LNCAP (cell line): Measurements from ENCODE around the gene PLEKHG4B.

Source experiments
- TF ChIP-seq, protein P1 (sequence below): fragments of 450-650 bp; IDR thresholded peaks from 2 replicates; pipeline ENCODE4 v1.5.1; 2017; ENCODE audit warnings: mild to moderate bottlenecking

Gene PLEKHG4B

DNA sequence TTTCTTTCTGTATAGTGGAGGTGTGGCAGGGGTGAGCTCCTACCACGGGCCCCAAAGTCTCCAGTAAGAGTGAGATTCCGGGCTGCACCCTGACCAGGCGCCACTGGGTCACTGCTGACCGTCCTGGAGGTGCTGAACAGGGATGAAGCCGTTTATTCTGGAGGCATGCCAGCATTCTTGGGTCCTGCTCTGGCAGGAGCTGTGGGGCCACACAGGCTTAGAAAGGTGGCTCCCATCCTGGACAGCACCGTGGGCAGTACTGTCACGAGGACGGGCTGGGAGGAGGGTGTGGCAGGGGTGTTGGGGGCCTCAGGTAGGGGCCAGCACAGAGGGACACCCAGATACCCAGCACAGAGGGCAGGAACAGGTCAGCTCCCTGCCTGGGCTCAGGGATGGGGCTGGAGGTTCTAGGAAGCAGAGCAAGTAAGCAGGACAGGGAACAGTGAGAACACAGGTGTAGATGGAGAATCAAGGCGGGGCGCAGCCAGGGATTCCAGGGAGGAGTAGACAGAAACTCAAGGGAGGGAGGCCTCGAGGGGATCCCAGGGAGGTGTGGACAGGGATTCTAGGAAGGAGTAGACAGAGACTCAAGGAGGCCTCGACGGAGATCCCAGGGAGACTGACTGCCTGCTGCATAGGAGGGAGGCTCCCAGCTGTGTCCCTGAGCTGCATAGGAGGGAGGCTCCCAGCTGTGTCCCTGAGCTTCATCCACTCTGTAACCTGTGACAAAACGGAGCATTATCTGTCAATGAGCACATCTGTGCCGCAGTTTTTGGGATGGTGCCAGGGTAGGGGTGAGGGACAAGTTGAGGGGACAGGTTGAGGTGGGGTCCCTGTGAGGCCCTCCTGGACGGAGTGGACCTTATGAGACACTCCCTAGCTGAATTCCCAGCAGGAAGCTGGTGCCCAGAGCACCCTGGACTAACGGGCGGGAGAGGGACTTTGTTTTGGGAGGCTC lies 1.1 kb upstream of the PLEKHG4B start:
- TF ChIP-seq, protein P1, sequence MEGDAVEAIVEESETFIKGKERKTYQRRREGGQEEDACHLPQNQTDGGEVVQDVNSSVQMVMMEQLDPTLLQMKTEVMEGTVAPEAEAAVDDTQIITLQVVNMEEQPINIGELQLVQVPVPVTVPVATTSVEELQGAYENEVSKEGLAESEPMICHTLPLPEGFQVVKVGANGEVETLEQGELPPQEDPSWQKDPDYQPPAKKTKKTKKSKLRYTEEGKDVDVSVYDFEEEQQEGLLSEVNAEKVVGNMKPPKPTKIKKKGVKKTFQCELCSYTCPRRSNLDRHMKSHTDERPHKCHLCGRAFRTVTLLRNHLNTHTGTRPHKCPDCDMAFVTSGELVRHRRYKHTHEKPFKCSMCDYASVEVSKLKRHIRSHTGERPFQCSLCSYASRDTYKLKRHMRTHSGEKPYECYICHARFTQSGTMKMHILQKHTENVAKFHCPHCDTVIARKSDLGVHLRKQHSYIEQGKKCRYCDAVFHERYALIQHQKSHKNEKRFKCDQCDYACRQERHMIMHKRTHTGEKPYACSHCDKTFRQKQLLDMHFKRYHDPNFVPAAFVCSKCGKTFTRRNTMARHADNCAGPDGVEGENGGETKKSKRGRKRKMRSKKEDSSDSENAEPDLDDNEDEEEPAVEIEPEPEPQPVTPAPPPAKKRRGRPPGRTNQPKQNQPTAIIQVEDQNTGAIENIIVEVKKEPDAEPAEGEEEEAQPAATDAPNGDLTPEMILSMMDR: no peak

DNA sequence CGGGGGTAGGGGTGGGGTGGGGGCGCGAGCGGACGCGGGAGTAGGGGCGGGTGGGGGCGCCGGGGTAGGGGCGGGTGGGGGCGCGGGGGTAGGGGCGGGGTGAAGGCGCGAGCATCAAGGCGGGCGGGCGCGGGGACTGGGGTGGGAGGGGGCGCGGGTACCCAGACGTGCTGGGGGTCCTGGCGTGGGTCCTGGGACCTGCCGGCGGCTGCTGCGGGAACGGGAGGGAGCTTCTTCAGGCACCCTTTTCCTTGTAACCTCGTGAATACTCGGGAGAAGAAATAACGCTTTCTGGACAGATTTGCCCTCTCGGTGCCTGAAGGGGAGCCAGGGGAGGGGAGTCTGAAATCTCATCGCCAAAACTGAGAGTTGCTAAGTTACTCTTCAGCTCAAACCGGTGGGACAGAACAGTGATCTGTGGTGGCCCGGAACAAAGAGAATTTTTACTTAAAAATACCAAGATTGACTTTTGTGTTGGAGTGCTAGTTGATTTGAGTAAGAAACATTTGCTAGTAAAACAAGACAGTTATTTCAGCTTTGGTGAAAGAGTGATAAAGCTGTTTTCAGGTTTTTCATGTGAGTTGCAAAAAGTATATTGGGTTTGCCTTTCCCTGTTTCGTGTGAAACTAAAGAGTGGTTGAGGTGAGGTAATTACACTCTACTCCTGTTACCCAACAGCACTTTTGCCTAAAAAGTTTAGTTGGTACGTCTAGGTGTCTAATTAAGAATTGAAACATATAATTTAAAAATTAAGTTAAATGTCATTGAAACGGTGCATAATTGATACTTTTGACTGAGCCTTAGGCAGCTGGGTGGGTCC lies 643 bp downstream of the PLEKHG4B start:
- TF ChIP-seq, protein P1: no peak

DNA sequence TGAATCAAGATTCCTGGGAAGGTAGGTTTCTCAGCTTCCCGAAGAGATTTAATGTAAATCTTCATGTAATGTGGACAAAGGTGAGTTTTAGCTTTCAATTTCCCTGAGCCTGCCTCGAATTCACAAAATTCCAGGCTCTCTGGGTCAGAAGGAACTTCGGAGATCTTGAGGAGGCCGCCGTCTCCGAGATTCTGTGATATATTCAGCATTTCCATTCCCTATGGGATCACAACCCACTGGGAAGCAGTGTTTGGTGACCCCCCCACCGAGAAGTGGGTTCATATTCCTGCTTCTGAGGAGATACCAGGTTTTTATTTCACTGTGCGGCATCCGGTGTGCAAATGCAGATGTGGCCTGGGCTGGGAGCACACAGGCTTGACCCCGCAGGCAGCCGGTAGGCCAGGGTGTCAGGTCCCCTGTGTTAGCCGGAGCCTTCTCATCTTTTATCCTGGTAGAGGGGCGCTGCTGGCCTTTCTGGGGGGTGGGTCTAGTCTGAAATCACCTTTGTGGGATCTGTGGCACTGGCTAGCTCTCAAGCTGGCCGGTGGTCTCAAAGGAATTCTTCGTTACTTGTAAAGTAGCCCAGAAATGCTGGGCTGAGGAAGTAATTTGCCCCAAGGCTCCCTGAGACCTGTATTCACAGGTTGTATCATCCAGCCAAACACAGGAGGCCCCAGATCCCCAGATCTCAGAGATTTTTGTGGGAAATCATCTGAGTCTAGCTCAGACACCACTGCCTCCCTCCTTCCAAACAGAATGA lies 1.4 kb downstream of the PLEKHG4B start:
- TF ChIP-seq, protein P1: no peak

DNA sequence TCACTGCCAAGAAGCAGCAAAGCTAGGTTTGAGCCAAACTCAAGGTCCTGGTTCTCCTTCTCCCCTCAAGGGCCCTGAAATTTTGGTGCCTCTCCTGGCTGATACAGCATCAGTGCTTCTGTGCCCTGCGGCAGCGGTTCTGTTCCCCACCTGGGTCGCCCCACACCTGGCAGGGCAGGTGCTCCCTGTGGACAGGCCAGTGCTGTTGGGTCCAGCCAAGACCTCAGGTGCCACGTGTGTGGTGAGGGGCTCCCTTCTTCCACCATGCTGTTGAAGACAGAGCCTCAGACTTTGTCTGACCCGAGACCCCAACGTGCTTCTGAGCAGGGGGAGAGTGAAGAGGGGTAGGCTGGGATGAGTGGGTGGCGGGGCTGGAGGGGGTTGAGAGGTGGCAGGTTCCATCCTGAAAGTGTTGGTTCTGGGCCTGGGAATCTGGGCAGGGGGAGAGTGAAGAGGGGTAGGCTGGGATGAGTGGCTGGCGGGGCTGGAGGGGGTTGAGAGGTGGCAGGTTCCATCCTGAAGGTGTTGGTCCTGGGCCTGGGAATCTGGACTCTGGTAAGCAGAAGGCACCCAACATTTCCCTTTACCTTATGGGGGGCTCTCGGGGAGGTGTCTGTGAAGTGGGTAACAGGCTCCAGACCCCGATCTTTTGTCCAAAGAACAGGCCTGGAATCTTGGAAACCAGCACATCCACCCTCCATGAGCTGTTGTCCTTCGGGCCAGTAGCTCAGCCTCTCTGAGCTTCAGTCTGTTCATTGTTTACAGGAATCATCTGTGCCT lies 2.3 kb downstream of the PLEKHG4B start:
- TF ChIP-seq, protein P1: no peak

DNA sequence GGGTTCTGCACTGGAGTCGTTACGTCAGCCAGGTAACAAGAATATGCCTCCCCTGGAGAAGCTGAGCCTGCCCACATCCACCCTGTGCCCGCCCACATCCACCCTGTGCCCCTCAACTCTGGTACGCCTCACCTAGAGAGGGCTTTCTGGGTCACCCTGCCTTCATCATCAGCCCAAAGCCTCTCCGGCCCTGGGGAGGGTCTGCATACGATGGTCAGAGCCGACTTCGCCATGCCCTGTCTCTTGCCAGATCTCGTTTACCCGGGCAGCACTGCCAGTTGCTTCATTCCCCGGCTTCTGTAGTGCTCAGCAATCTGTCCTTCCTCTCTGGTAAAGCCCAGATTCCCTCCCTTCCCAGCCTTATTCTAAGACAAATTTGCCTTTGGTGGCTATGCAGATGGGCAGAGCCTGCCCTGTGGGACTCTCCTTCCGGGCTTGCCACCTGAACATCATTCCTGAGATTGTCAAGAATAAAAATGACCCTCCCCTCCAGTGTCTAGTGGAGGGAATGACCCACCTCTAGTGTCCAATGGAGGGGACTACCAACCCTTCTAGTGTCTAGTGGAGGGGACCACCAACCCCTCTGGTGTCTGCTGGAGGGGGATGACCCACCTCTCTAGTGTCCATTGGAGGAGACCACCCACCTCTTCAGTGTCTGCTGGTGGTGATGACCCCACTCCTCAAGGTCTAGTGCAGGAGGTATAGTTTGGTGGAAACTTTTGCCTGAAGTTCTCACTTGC lies 3.4 kb downstream of the PLEKHG4B start:
- TF ChIP-seq, protein P1: no peak

DNA sequence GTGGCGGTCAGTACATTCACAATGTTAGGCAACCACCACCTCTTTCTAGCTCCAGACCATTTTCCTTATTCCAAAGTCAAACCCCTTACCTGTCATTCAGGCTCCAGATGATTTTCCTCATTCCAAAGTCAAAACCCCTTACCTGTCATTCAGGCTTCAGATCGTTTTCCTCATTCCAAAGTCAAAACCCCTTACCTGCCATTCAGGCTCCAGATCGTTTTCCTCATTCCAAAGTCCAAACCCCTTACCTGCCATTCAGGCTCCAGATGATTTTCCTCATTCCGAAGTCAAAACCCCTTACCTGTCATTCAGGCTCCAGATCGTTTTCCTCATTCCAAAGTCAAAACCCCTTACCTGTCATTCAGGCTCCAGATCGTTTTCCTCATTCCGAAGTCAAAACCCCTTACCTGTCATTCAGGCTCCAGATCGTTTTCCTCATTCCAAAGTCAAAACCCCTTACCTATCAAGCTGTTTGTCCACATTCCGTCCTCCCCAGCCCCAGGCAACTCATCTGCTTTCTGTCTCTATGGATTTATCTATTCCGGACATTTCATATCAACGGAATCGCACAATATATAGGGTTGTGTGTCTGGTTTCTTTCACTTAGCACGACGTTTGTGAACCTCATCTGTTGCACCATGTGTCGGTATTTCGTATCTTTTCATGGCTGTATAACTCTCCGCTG lies 5.2 kb downstream of the PLEKHG4B start:
- TF ChIP-seq, protein P1: no peak
